ENCODE measurements around the gene HID1. TPM values are rescaled to one million over a fixed set of nuclear protein-coding genes. Genes with fewer than 3 reads are reported as not detected.

Gene HID1, protein sequence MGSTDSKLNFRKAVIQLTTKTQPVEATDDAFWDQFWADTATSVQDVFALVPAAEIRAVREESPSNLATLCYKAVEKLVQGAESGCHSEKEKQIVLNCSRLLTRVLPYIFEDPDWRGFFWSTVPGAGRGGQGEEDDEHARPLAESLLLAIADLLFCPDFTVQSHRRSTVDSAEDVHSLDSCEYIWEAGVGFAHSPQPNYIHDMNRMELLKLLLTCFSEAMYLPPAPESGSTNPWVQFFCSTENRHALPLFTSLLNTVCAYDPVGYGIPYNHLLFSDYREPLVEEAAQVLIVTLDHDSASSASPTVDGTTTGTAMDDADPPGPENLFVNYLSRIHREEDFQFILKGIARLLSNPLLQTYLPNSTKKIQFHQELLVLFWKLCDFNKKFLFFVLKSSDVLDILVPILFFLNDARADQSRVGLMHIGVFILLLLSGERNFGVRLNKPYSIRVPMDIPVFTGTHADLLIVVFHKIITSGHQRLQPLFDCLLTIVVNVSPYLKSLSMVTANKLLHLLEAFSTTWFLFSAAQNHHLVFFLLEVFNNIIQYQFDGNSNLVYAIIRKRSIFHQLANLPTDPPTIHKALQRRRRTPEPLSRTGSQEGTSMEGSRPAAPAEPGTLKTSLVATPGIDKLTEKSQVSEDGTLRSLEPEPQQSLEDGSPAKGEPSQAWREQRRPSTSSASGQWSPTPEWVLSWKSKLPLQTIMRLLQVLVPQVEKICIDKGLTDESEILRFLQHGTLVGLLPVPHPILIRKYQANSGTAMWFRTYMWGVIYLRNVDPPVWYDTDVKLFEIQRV
- 13.2 to 20.3 TPM (median 19.5 TPM) in 5 replicates for total RNA-seq (2022; extraction: Qiagen RNA extraction)

DNA sequence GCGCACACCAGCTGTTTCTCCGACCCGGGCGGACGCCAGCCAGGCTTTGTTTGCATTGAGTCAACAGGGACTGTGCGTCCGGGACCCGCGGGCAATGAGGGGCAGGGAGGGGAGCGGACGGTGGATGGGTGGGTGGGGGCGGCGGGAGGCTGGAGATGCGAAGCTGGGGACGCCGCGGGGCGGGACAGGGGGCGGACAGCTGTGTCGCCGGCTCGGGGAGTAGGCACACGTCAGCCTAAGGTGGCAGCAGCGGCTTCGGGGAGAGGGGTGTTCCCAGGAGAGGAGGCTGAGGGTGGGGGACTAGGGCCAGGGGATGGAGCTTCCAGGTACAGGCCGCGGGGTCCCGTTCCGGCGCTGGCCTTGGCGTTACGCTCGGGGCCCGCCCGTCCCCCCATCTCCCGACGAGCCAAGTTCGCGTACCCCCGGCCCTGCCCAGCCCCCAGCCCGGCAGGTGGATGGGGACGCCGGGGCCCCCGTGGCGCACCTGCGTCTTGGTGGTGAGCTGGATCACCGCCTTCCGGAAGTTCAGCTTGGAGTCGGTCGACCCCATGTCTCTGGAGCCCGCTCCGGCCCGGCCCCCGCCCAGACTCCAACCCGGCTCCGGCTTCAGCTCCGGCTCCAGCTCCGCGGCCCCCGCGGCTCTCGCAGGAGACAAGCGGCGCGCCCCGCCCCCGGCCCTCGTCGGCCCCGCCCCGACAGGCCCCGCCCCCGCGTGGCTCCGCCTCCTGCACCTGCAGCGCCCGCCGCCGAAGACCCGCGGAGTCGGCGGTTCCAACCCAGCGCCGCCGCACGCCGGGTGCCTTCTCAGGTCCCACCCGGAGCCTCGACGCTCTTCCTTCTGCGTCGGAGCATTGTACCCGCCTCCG lies at the start of gene HID1:
Gene HID1, minus strand, starts transcription at position 653 of the 866 bp plus-strand sequence. Its CDS starts 103 bp downstream, at position 550.

DNA sequence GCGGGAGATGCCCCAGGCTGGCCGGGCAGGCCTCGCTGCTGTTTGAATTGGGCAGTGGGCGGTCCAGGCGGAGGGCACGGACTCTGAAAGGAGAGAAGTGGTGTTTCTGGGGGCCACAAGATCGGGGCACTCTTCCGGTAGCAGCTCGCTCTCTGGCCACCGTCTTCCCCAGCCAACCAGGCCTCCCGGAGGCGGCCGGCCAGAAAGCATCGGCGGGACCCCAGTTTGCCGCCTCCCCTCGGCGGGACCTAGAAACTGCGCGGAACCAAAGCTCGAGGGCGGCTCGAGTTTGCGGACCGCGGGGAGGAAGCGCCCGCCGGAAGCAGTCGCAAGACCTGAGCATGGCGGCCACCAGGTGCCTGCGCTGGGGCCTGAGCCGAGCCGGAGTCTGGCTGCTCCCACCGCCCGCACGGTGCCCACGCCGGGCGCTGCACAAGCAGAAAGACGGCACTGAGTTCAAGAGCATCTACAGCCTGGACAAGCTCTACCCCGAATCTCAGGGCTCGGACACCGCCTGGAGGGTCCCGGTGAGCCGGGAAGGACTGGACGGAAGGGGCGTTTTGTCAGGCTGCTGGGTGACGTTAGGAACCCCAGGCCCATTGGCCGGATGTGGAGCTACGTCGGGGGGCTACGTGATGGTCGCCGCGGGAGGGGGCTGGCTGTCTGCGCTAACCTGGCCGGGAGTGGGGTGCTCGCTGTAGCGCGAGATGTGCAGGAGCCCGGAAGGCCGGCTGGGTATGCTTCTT lies 40.0 kb upstream of the HID1 start, which contains the start of gene MRPL58:
Gene MRPL58, plus strand, starts transcription at position 325 of the 746 bp plus-strand sequence. Its CDS starts 17 bp downstream, at position 342.

DNA sequence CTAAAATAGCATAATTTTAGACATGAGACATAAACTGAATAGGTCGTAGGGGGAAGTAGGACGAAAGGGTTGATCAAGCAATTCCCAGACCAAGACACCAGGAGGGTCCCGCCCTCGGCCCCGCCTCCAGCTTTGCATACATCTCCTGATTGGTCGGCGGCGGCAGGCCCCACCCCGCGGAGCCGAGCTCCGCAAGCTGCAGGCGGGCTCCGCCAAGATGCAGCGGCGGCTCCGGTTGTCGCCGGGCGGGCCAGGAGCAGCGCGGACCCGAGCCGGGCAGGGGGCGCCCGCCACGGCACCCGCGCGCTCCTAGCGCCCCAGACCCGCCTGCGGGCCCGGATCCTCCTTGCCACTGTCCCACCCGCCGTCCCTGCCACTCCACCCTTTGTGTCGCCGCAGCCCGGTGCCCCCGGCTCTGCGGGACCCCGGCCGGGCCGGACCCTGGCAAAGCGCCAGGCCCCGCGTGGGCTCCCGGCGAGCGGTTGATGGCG lies 14.9 kb upstream of the HID1 start, which contains the start of gene CDR2L:
Gene CDR2L, plus strand, starts transcription at position 215 of the 491 bp plus-strand sequence. CDS start 412 bp downstream, outside the sequence.

DNA sequence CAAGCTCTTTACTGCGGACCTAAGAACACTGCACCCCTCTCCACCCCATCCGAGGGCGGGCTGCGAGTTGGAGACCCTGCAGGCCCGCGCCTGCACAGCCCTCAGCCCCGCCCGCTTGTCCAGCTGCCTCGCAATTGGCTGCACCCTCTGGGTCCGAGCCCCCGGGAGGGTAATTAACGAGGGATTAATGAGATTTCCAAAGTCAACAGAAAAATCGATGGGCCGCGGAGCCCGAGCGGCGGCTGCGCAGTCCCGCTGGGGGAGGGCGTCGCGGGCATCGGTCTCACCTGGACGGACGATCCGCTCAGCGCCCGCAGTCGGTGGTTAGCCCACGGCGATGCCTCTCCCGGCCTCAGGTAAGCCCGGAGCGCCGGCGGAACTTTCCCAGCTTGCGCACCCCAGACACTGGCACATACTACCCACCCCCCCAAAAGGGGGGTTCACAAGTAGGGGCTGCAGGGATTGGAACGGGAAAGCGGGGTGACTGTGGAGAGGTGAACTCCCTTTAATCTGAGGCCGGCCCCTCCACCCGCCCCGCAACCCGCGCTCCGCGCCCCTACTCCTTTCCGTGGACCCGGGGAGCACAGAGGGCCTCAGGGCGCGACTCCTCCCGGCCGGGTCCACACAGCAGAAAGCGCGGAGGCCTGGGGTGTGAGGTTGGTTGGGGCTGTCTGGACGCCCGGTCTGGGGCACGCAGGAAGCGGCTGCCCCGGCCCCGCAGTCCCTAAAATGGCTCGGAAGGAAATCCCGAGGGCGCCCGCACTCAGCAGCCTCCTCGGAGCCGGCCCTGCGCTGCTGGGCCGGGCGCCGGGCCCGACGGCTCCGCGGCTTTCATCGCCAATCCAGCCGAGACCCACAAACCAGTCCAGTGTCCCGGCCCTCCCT lies 36.7 kb downstream of the HID1 start, which contains the start of gene OTOP3:
Gene OTOP3, plus strand, starts transcription at position 314 of the 885 bp plus-strand sequence. Its CDS starts 24 bp downstream, at position 338.

DNA sequence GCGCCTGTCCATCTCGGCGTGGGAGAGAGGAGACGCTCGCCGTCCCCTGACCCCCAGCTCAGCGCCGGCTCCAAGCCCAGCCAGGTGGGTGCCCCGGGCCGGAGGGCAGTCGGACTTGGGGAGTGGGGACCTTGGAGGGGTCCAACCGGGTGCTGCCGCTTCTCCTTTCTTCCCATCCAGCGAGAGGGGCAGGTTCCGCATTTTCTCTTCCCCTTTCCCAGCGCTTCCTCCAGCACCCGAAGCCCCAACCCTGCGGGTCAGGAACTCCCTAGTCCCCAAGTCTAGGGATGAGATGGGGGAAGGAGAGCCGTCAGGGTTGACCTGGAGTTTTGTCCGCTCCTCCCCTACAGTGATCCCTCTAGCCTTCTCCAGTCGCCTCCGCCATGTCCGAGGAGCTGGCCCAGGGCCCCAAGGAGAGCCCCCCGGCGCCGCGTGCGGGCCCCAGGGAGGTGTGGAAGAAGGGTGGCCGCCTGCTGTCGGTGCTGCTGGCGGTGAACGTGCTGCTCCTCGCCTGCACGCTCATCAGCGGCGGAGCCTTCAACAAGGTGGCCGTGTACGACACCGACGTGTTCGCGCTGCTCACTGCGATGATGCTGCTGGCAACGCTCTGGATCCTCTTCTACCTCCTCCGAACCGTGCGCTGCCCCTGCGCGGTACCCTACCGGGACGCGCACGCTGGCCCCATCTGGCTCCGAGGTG lies 48.2 kb downstream of the HID1 start, which contains the start of gene OTOP2:
Gene OTOP2, plus strand, starts transcription at position 24 of the 699 bp plus-strand sequence. Its CDS starts 360 bp downstream, at position 384.

DNA sequence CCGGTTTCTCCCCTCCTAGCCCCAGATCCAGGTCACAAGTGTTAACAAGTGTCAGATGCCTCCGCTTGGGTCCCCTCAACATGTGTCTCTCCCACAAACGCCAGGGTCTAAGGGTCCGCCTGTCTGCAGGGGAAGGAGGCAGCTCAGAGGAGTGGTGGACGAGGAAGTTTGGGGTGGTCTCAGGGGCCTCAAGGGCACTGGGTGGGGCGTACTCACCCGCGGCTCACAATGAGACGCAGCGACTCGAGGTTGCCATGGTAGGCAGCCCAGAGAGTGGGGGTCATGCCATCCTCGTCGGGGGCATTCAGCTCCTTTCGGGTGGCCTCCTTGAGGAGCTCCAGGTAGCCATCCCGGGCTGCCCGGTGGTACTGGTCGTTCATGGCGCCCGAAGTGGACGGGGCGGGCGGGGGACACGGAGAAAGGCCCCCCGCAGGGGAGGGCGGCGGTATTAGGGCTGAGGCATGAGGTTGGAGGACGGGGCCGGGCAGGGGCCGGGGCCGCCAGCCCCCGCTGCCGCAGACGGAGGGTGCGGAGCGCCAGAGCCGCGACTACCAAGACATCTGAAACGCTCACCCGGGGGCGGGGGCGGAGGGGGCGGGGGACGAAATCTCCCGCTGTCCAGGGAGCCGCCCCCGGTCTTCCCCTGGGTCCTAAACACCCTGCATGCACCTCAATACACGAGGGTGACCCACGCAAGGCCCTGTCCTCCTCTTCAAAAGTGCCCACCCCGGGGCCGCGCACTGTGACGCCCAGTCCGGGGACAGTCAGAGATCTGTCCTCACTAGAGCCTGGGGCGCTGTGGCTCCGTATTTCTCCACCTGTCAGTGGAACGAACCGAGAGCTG lies 49.6 kb downstream of the HID1 start, which contains the start of gene USH1G:
Gene USH1G, minus strand, starts transcription at position 562 of the 844 bp plus-strand sequence. Its CDS starts 182 bp downstream, at position 380.

Other genes with a start within 250 kb of the HID1 start
- gene RAB37, start 235.5 kb downstream of the HID1 start, total RNA-seq (2022; extraction: Qiagen RNA extraction): 0.87 to 1.4 TPM (median 1.2 TPM) in 5 replicates
- gene NHERF1, start 224.1 kb downstream of the HID1 start, total RNA-seq (2022; extraction: Qiagen RNA extraction): 35.6 to 44.7 TPM (median 41.4 TPM) in 5 replicates
- 48.3 to 56.2 TPM (median 54.1 TPM) in 5 replicates for gene NAT9, start 196.4 kb downstream of the HID1 start, total RNA-seq (2022; extraction: Qiagen RNA extraction)
- 0.11 to 0.43 TPM (median 0.23 TPM) in 5 replicates for gene GRIN2C, start 112.9 kb downstream of the HID1 start, total RNA-seq (2022; extraction: Qiagen RNA extraction)
- 51.5 to 73.4 TPM (median 61.4 TPM) in 5 replicates for gene FDXR, start 99.8 kb downstream of the HID1 start, total RNA-seq (2022; extraction: Qiagen RNA extraction)
- not detected in 5 replicates for gene FADS6, start 79.1 kb downstream of the HID1 start, total RNA-seq (2022; extraction: Qiagen RNA extraction)
- 0.06 to 0.13 TPM (median 0.11 TPM) in 5 replicates for gene USH1G, start 49.5 kb downstream of the HID1 start, total RNA-seq (2022; extraction: Qiagen RNA extraction)
- gene OTOP2, start 48.5 kb downstream of the HID1 start, total RNA-seq (2022; extraction: Qiagen RNA extraction): 0.05 to 0.06 TPM in 2 of 5 replicates, not detected in the others
- not detected in 5 replicates for gene OTOP3, start 36.9 kb downstream of the HID1 start, total RNA-seq (2022; extraction: Qiagen RNA extraction)
- gene CDR2L, start 14.9 kb upstream of the HID1 start, total RNA-seq (2022; extraction: Qiagen RNA extraction): 72.0 to 93.7 TPM (median 89.5 TPM) in 5 replicates
- gene MRPL58, start 39.9 kb upstream of the HID1 start, total RNA-seq (2022; extraction: Qiagen RNA extraction): 69.5 to 86.3 TPM (median 76.3 TPM) in 5 replicates
- gene ATP5PD, start 74.2 kb upstream of the HID1 start, total RNA-seq (2022; extraction: Qiagen RNA extraction): 481 to 554 TPM (median 491 TPM) in 5 replicates
- gene KCTD2, start 74.5 kb upstream of the HID1 start, total RNA-seq (2022; extraction: Qiagen RNA extraction): 30.4 to 32.3 TPM (median 30.9 TPM) in 5 replicates
- 23.0 to 32.9 TPM (median 30.2 TPM) in 5 replicates for gene SLC16A5, start 115.2 kb upstream of the HID1 start, total RNA-seq (2022; extraction: Qiagen RNA extraction)
- gene ARMC7, start 137.2 kb upstream of the HID1 start, total RNA-seq (2022; extraction: Qiagen RNA extraction): 16.2 to 20.4 TPM (median 17.2 TPM) in 5 replicates
- gene NT5C, start 159.0 kb upstream of the HID1 start, total RNA-seq (2022; extraction: Qiagen RNA extraction): 80.5 to 130 TPM (median 129 TPM) in 5 replicates
- 717 to 784 TPM (median 726 TPM) in 5 replicates for gene JPT1, start 181.8 kb upstream of the HID1 start, total RNA-seq (2022; extraction: Qiagen RNA extraction)
- 311 to 373 TPM (median 352 TPM) in 5 replicates for gene SUMO2, start 210.2 kb upstream of the HID1 start, total RNA-seq (2022; extraction: Qiagen RNA extraction)
- gene NUP85, start 232.9 kb upstream of the HID1 start, total RNA-seq (2022; extraction: Qiagen RNA extraction): 90.5 to 105 TPM (median 96.6 TPM) in 5 replicates

All from A549 treated with AZD2906 at 1 μM for 4 hours (cell line).